HL-60 (cell line): ENCODE results near the gene SYK.

ENCODE experiments used
- CTCF ChIP-seq: IDR thresholded peaks from one replicate; pipeline ENCODE4 v1.5.1; 2011; ENCODE audit warnings: low read length, control low read depth, inconsistent platforms; ENCODE audit not compliant: insufficient read depth
- GABPA ChIP-seq: IDR thresholded peaks from 2 replicates; pipeline ENCODE4 v1.6.1; 2012; ENCODE audit warnings: low read depth
- POLR2AphosphoS5 ChIP-seq: IDR thresholded peaks from 2 replicates; pipeline ENCODE4 v1.6.1; 2012; ENCODE audit warnings: low read depth
- REST ChIP-seq: IDR thresholded peaks from 2 replicates; pipeline ENCODE4 v1.6.1; 2012; ENCODE audit warnings: low read depth; ENCODE audit not compliant: insufficient replicate concordance

- TF ChIP-seq CTCF (no peak), POLR2AphosphoS5 (peak; percentile 66; the same call in 1 of the 2 replicates), REST (peak; percentile 46), GABPA (peak; percentile 41)
Observed at GRCh38 chr9:90827181-90827871, 25.7 kb downstream of the SYK start.
